ENCODE measurements around the gene CYYR1. TPM values are rescaled to one million over a fixed set of nuclear protein-coding genes. Genes with fewer than 3 reads are reported as not detected.

Gene CYYR1
- total RNA-seq, 1 experiment from 2014 or later: not detected

DNA sequence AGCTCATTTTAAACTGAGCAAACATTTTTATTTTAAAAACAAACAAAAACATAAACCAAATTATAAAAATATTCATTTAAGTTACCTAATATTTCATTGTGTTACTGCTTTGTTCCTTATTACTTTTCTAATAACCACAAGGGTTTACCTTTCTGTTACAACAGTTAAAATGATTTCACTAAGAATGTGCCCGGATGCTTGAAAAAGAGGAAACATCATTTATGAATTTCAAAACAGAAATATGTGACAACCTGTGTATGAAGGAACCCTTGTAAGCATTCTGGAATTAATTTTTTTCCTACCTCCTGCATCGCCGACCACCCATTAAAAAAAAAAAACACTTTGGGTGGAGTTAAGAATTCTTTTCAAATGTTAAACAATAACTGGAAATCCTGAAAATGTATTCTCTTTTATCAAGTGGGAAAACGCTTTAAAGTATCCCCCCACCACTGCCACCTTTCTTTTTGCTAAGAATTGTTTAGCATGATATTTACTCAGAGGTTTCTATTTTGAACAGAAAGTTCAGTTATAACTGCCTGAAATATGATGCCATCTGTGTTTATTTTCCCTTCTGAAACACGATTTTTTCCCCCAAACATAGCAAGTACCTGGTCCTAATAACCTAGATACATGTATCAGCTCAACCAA lies 9.1 kb downstream of the CYYR1 start:
- Mint-ChIP-seq H3K27me3 (ENCODE audit: unreplicated experiment) (no peaks in the 10 kb centered on the region), H3K4me3 (ENCODE audit: low read depth, unreplicated experiment) (no peak overlapping the region), H3K4me1 (ENCODE audit: low read depth, unreplicated experiment) (no peaks in the 10 kb centered on the region), H3K9me3 (ENCODE audit: low read depth, unreplicated experiment) (no peaks in the 10 kb centered on the region), H3K27ac (ENCODE audit: unreplicated experiment) (no peak overlapping the region), H3K36me3 (ENCODE audit: insufficient read depth, unreplicated experiment) (no peaks in the 10 kb centered on the region)
- intact Hi-C loops (cut with micrococcal nuclease; ENCODE audit: unreplicated experiment): no loop called here
- no peak for TF ChIP-seq CTCF (IDR thresholded peaks at IDR 0.05; ENCODE audit: unreplicated experiment)
- no peak for DNase-seq
- BruUV-seq (replicated peaks): no TSS peak
- CTCF ChIA-PET: no interaction called here

DNA sequence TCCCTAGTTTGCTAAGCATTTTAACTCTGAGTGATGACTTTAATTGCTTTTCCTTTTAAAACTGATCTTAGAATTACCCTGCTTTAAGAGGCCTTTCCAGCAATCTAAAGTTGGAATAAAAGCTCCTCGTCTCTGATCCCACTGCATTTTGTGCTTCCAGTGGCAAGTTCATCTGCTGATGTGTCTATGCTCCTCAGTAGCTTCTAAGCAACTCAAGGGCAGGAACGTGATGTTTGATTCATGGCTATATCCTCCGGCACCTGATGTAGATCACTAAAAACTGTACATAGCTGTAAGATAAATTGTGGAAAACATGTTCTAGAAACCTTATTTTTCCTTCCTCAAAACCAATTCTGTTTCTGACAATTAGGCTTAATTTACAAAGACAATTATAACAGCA lies 12.5 kb downstream of the CYYR1 start:
- no peak for DNase-seq
- Mint-ChIP-seq H3K36me3 (ENCODE audit: insufficient read depth, unreplicated experiment) (no peaks in the 10 kb centered on the region), H3K27ac (ENCODE audit: unreplicated experiment) (no peak overlapping the region), H3K9me3 (ENCODE audit: low read depth, unreplicated experiment) (no peaks in the 10 kb centered on the region), H3K4me3 (ENCODE audit: low read depth, unreplicated experiment) (no peak overlapping the region), H3K27me3 (ENCODE audit: unreplicated experiment) (no peaks in the 10 kb centered on the region), H3K4me1 (ENCODE audit: low read depth, unreplicated experiment) (no peaks in the 10 kb centered on the region)
- intact Hi-C loops (cut with micrococcal nuclease; ENCODE audit: unreplicated experiment): no loop called here
- CTCF ChIA-PET: no interaction called here
- BruUV-seq (replicated peaks): no TSS peak
- TF ChIP-seq CTCF (IDR thresholded peaks at IDR 0.05; ENCODE audit: unreplicated experiment): no peak

DNA sequence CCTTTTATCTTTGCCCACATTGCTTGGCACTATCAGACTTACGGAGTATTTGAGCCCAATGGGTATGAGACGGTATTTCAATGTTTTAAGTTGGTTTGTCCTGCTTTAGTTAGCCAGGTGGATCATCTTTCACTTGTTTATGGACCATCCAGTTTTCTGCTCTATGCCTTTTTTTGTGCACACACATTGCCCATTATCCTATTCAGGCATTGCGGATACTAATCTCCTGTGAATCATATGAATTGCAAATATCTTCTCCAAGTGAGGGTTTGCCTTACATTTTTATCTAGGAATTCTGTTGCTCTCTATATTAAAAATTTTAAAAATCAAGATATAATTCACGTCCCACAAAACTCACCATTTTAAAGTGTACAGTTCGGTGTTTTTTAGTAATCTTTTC lies 14.0 kb downstream of the CYYR1 start:
- BruUV-seq (replicated peaks): no TSS peak
- CTCF ChIA-PET: no interaction called here
- no peak for TF ChIP-seq CTCF (IDR thresholded peaks at IDR 0.05; ENCODE audit: unreplicated experiment)

GRCh38 chr21:26557106-26557505 lies 16.0 kb downstream of the CYYR1 start:
- Mint-ChIP-seq H3K36me3 (ENCODE audit: insufficient read depth, unreplicated experiment) (no peaks in the 10 kb centered on the region), H3K9me3 (ENCODE audit: low read depth, unreplicated experiment) (no peaks in the 10 kb centered on the region), H3K4me3 (ENCODE audit: low read depth, unreplicated experiment) (no peak overlapping the region), H3K4me1 (ENCODE audit: low read depth, unreplicated experiment) (no peaks in the 10 kb centered on the region), H3K27me3 (ENCODE audit: unreplicated experiment) (no peaks in the 10 kb centered on the region), H3K27ac (ENCODE audit: unreplicated experiment) (no peak overlapping the region)
- intact Hi-C loops (cut with micrococcal nuclease; ENCODE audit: unreplicated experiment): no loop called here
- BruUV-seq (replicated peaks): no TSS peak
- CTCF ChIA-PET: no interaction called here
- no peak for TF ChIP-seq CTCF (IDR thresholded peaks at IDR 0.05; ENCODE audit: unreplicated experiment)
- DNase-seq: no peak

More for the DNA sequence above, 14.0 kb downstream of the CYYR1 start:
- DNase-seq: no peak
- no peak overlapping the region for H3K27ac Mint-ChIP-seq (ENCODE audit: unreplicated experiment)
- no peaks in the 10 kb centered on the region for H3K9me3 Mint-ChIP-seq (ENCODE audit: low read depth, unreplicated experiment)
- H3K4me3 Mint-ChIP-seq (ENCODE audit: low read depth, unreplicated experiment): no peak overlapping the region
- no peaks in the 10 kb centered on the region for H3K27me3 Mint-ChIP-seq (ENCODE audit: unreplicated experiment)
- no peaks in the 10 kb centered on the region for H3K4me1 Mint-ChIP-seq (ENCODE audit: low read depth, unreplicated experiment)
- intact Hi-C loops (cut with micrococcal nuclease; ENCODE audit: unreplicated experiment): no loop called here
- H3K36me3 Mint-ChIP-seq (ENCODE audit: insufficient read depth, unreplicated experiment): no peaks in the 10 kb centered on the region

Data from Calu3 (cell line).